GM18907 (cell line): ENCODE results near the gene NECTIN1.

Source experiments
- ATAC-seq: cut with Tn5 transposase; IDR thresholded peaks from one replicate; pipeline ENCODE4 v1.9.1; 2021; ENCODE audit warnings: mild to moderate bottlenecking, moderate library complexity; ENCODE audit not compliant: unreplicated experiment

Gene NECTIN1

GRCh38 chr11:119645018-119645417, 84.0 kb downstream of the NECTIN1 start:
- ATAC-seq, result no peak

GRCh38 chr11:119644502-119644901, 84.5 kb downstream of the NECTIN1 start:
- no peak for ATAC-seq

GRCh38 chr11:119643876-119644225, 85.1 kb downstream of the NECTIN1 start:
- no peak for ATAC-seq

- ATAC-seq, result no peak
Measured at GRCh38 chr11:119643212-119643875, 85.7 kb downstream of the NECTIN1 start.

- no peak for ATAC-seq
Measured at GRCh38 chr11:119641983-119642745, 86.8 kb downstream of the NECTIN1 start.

- no peak for ATAC-seq
Measured at GRCh38 chr11:119640541-119640940, 88.5 kb downstream of the NECTIN1 start.

GRCh38 chr11:119639642-119640205, 89.3 kb downstream of the NECTIN1 start:
- no peak for ATAC-seq

GRCh38 chr11:119638851-119639250, 90.1 kb downstream of the NECTIN1 start:
- no peak for ATAC-seq

GRCh38 chr11:119637481-119637880, 91.5 kb downstream of the NECTIN1 start:
- no peak for ATAC-seq

GRCh38 chr11:119635776-119636175, 93.2 kb downstream of the NECTIN1 start:
- ATAC-seq, result no peak

- ATAC-seq, result no peak
Measured at GRCh38 chr11:119635041-119635740, 93.8 kb downstream of the NECTIN1 start.

- ATAC-seq, result no peak
Measured at GRCh38 chr11:119634301-119634700, 94.7 kb downstream of the NECTIN1 start.

GRCh38 chr11:119629834-119630624, 99.0 kb downstream of the NECTIN1 start:
- ATAC-seq, result no peak

- no peak for ATAC-seq
Measured at GRCh38 chr11:119629085-119629484, 99.9 kb downstream of the NECTIN1 start.

- ATAC-seq, result no peak
Measured at GRCh38 chr11:119627286-119627685, 101.7 kb downstream of the NECTIN1 start.

GRCh38 chr11:119626871-119627270, 102.1 kb downstream of the NECTIN1 start:
- ATAC-seq, result no peak

GRCh38 chr11:119626197-119626841, 102.7 kb downstream of the NECTIN1 start:
- no peak for ATAC-seq

- ATAC-seq, result no peak
Measured at GRCh38 chr11:119625206-119625978, 103.6 kb downstream of the NECTIN1 start.

- ATAC-seq, result no peak
Measured at GRCh38 chr11:119624629-119625028, 104.4 kb downstream of the NECTIN1 start.
